NT2/D1 (cell line): Measurements from ENCODE around the gene MDK.
"Not testable (repeated sequence)": the region's sequence is repeated elsewhere in the genome, so short reads cannot be mapped to it uniquely, and the experiment has no call there.

Experiments
- DNase-seq: peaks from one replicate; pipeline ENCODE4 v3.0.0-alpha.2; 2011; ENCODE audit warnings: low read depth, low spot score
- H3K27me3 ChIP-seq: 2 replicates; pipeline ENCODE4 v1.6.0; 2011; ENCODE audit warnings: mild to moderate bottlenecking; ENCODE audit not compliant: insufficient read length, insufficient read depth
- H3K36me3 ChIP-seq: 2 replicates; pipeline ENCODE4 v1.6.1; 2011; ENCODE audit warnings: mild to moderate bottlenecking, low read length, mixed read lengths; ENCODE audit not compliant: insufficient read depth, insufficient read length
- H3K4me1 ChIP-seq: 2 replicates; pipeline ENCODE4 v1.5.1; 2011; ENCODE audit not compliant: insufficient read depth, insufficient read length
- H3K4me3 ChIP-seq: 2 replicates; pipeline ENCODE4 v1.5.1; 2011; ENCODE audit warnings: low read depth; ENCODE audit not compliant: insufficient read length
- H3K9ac ChIP-seq: 2 replicates; pipeline ENCODE4 v1.6.0; 2011; ENCODE audit warnings: low read depth; ENCODE audit not compliant: insufficient read length
- H3K9me3 ChIP-seq: 2 replicates; pipeline ENCODE4 v1.5.1; 2011; ENCODE audit warnings: mild to moderate bottlenecking, low read length; ENCODE audit not compliant: insufficient read depth
- SUZ12 ChIP-seq: IDR thresholded peaks from 2 replicates; pipeline ENCODE4 v1.6.1; 2011; ENCODE audit not compliant: insufficient read length, insufficient read depth; ENCODE audit errors: extremely low read depth
- YY1 ChIP-seq: IDR thresholded peaks from 2 replicates; pipeline ENCODE4 v1.6.1; 2011; ENCODE audit not compliant: insufficient read length, insufficient read depth
- ZNF274 ChIP-seq: IDR thresholded peaks from 2 replicates; pipeline ENCODE4 v1.6.1; 2011; ENCODE audit warnings: mild to moderate bottlenecking, low read depth, low read length

Gene MDK

GRCh38 chr11:46370253-46370652 lies 11.2 kb upstream of the MDK start:
- H3K4me3 ChIP-seq, result no peak overlapping the region
- peak overlapping the region; percentile 54 for H3K9ac ChIP-seq

GRCh38 chr11:46371262-46371661 lies 10.2 kb upstream of the MDK start:
- H3K4me1 ChIP-seq, result peaks cover 24% of the 10 kb centered on the region
- not testable (repeated sequence) for H3K9me3 ChIP-seq, H3K4me3 ChIP-seq, DNase-seq, H3K27me3 ChIP-seq
- H3K36me3 ChIP-seq, result peaks cover 82% of the 10 kb centered on the region
- peak overlapping the region; percentile 27 for H3K9ac ChIP-seq

More at GRCh38 chr11:46370253-46370652, 11.2 kb upstream of the MDK start:
- TF ChIP-seq SUZ12 (no peak), ZNF274 (no peak), YY1 (no peak)
- H3K36me3 ChIP-seq, result peaks cover 75% of the 10 kb centered on the region
- H3K4me1 ChIP-seq, result peaks cover 30% of the 10 kb centered on the region
- no peak for DNase-seq
- H3K27me3 ChIP-seq, result no peaks in the 10 kb centered on the region
- H3K9me3 ChIP-seq, result no peaks in the 10 kb centered on the region

- Histone ChIP-seq H3K27me3 (no peaks in the 10 kb centered on the region), H3K36me3 (peaks cover 82% of the 10 kb centered on the region), H3K9me3 (no peaks in the 10 kb centered on the region), H3K9ac (no peak overlapping the region), H3K4me3 (no peak overlapping the region), H3K4me1 (peaks cover 21% of the 10 kb centered on the region)
- DNase-seq, result no peak
- no peak for TF ChIP-seq SUZ12
- TF ChIP-seq YY1, result no peak
- no peak for TF ChIP-seq ZNF274
Measured at GRCh38 chr11:46372086-46372485, 9.4 kb upstream of the MDK start.

- Histone ChIP-seq H3K36me3 (peaks cover 86% of the 10 kb centered on the region), H3K4me1 (peaks cover 18% of the 10 kb centered on the region)
- not testable (repeated sequence) for H3K9ac ChIP-seq, H3K4me3 ChIP-seq, DNase-seq, H3K27me3 ChIP-seq, H3K9me3 ChIP-seq
Measured at GRCh38 chr11:46372501-46372900, 9.0 kb upstream of the MDK start.

GRCh38 chr11:46373787-46374740 lies 7.4 kb upstream of the MDK start:
- Histone ChIP-seq H3K27me3 (no peaks in the 10 kb centered on the region), H3K36me3 (peaks cover 90% of the 10 kb centered on the region), H3K9me3 (no peaks in the 10 kb centered on the region), H3K4me3 (no peak overlapping the region), H3K4me1 (peaks cover 21% of the 10 kb centered on the region), H3K9ac (peak overlapping the region; percentile 36)
- no peak for DNase-seq
- no peak for TF ChIP-seq SUZ12
- no peak for TF ChIP-seq YY1
- TF ChIP-seq ZNF274, result no peak

GRCh38 chr11:46374815-46375214 lies 6.7 kb upstream of the MDK start:
- TF ChIP-seq SUZ12 (no peak), ZNF274 (no peak), YY1 (no peak)
- Histone ChIP-seq H3K4me1 (peaks cover 21% of the 10 kb centered on the region), H3K4me3 (no peak overlapping the region), H3K36me3 (peaks cover 90% of the 10 kb centered on the region), H3K27me3 (no peaks in the 10 kb centered on the region), H3K9me3 (no peaks in the 10 kb centered on the region), H3K9ac (no peak overlapping the region)
- no peak for DNase-seq

GRCh38 chr11:46375392-46376101 lies 5.9 kb upstream of the MDK start:
- Histone ChIP-seq H3K36me3 (peaks cover 83% of the 10 kb centered on the region), H3K4me3 (no peak overlapping the region), H3K9ac (no peak overlapping the region), H3K9me3 (no peaks in the 10 kb centered on the region), H3K4me1 (peaks cover 15% of the 10 kb centered on the region), H3K27me3 (no peaks in the 10 kb centered on the region)
- TF ChIP-seq SUZ12 (no peak), YY1 (no peak), ZNF274 (no peak)
- no peak for DNase-seq
